Mammary epithelial cell (primary cell): Measurements from ENCODE around the gene PPP1R9B.

Source experiments
- CTCF ChIP-seq, 2 donors: IDR thresholded peaks in 1 of 2; conservative IDR thresholded peaks in 1 of 2; 2 replicates each; pipeline ENCODE4 v1.5.1; 2011 to 2012; ENCODE audit warnings: inconsistent platforms in 2 of 2, low read length in 2 of 2, mild to moderate bottlenecking in 2 of 2, control low read depth in 1 of 2, low read depth in 1 of 2; ENCODE audit not compliant: insufficient read depth in 1 of 2; ENCODE audit errors: extremely low read depth in 1 of 2
- EZH2 ChIP-seq: IDR thresholded peaks from 2 replicates; pipeline ENCODE4 v1.6.1; 2012; ENCODE audit warnings: low read length, inconsistent platforms, borderline replicate concordance

DNA sequence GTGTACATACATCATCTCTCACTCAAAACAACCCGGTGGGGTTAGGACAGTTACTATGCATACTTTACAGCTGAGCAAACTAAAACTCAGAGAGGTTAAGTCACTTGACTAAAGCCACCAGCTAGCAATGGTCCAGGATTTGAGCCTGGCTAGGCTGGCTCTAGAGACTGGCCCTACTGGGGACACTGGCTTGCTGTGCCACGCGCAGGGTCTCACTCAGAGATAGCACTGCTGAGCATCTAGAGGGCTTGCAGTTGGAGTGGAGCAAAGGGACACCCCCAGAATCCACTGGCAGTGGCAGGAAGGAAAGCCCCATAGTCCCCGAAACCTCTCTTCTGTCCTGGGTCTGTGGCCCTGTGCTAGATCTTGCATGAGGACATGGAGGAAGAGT lies 31.7 kb downstream of the PPP1R9B start:
- TF ChIP-seq CTCF (conservative IDR thresholded peaks at IDR 0.05 in 1 of 2, IDR thresholded peaks at IDR 0.05 in 1 of 2; ENCODE audit: extremely low read depth in 1 of 2, insufficient read depth in 1 of 2, low read depth in 1 of 2, low read length in 2 of 2), result no peak
- TF ChIP-seq EZH2, result no peak
